D721Med (cell line): ENCODE data around the gene CCDC91.

Experiments used
- DNase-seq: peaks from one replicate; pipeline ENCODE4 v3.0.0; 2011; ENCODE audit warnings: low spot score; ENCODE audit not compliant: insufficient read length
- FAIRE-seq: peaks from 2 replicates; lab custom pipeline; 2011; peaks lifted over from hg19 to GRCh38; lab: Jason Lieb, UNC
- TF ChIP-seq, protein P1 (sequence below): IDR thresholded peaks from 2 replicates; pipeline ENCODE4 v1.5.1; 2012; ENCODE audit warnings: mild to moderate bottlenecking, control low read depth; ENCODE audit not compliant: insufficient read depth; ENCODE audit errors: missing control alignments

CCDC91 gene, protein sequence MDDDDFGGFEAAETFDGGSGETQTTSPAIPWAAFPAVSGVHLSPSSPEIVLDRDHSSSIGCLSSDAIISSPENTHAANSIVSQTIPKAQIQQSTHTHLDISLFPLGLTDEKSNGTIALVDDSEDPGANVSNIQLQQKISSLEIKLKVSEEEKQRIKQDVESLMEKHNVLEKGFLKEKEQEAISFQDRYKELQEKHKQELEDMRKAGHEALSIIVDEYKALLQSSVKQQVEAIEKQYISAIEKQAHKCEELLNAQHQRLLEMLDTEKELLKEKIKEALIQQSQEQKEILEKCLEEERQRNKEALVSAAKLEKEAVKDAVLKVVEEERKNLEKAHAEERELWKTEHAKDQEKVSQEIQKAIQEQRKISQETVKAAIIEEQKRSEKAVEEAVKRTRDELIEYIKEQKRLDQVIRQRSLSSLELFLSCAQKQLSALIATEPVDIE

GRCh38 chr12:28190321-28191050 is at the start of gene CCDC91:
CCDC91 (plus strand) TSS chr12:28190456; CDS start chr12:28257216, 66,760 bp downstream.
- DNase-seq: peak; percentile 45
- TF ChIP-seq, protein P1, sequence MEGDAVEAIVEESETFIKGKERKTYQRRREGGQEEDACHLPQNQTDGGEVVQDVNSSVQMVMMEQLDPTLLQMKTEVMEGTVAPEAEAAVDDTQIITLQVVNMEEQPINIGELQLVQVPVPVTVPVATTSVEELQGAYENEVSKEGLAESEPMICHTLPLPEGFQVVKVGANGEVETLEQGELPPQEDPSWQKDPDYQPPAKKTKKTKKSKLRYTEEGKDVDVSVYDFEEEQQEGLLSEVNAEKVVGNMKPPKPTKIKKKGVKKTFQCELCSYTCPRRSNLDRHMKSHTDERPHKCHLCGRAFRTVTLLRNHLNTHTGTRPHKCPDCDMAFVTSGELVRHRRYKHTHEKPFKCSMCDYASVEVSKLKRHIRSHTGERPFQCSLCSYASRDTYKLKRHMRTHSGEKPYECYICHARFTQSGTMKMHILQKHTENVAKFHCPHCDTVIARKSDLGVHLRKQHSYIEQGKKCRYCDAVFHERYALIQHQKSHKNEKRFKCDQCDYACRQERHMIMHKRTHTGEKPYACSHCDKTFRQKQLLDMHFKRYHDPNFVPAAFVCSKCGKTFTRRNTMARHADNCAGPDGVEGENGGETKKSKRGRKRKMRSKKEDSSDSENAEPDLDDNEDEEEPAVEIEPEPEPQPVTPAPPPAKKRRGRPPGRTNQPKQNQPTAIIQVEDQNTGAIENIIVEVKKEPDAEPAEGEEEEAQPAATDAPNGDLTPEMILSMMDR: no peak
- no peak for FAIRE-seq

DNA sequence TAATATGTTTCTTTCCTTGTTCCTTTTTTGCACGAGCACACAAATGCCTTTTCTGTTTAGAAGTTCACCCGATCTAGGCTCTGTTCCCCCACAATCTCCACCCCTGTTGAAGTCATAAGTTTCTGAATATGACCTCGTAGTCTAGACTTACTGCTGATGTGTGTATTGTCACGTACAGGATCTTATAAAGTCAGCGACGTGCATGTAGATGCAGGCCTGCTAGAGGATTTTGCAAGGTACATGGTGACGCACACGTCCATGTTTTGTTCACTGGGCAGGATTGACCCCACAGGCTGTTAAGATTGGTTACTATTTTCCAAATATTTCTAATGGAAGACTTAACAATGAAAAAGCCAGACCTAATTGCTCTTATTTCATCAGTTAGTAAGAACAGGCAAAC is 46.2 kb upstream of the CCDC91 start:
- DNase-seq: no peak
- TF ChIP-seq, protein P1: no peak
- FAIRE-seq: no peak

- no peak for DNase-seq
- FAIRE-seq: no peak
- TF ChIP-seq, protein P1: no peak
Measured at GRCh38 chr12:28144532-28144931, 45.7 kb upstream of the CCDC91 start.

GRCh38 chr12:28145216-28145615 is 45.0 kb upstream of the CCDC91 start:
- FAIRE-seq: no peak
- TF ChIP-seq, protein P1: no peak
- no peak for DNase-seq

DNA sequence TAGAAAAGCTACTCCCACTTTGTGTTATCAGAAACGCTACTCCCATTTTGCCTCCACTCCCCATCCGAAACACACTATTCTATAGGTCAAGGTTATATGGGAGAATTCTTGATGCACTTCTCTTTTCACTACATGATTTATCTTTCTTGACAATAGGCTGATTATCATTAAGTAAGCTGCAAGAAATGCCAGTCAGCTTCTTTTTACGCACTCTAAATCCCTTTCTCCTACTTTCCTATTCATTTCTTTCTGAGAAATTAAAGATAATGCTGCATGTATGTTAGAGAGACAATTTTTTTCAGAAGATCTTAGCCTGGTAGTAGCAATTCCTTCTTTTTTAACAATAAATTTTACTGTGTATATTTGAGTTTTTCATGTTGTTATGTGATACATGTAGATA is 41.0 kb upstream of the CCDC91 start:
- FAIRE-seq: no peak
- no peak for DNase-seq
- TF ChIP-seq, protein P1: no peak

GRCh38 chr12:28156362-28156761 is 33.9 kb upstream of the CCDC91 start:
- no peak for FAIRE-seq
- TF ChIP-seq, protein P1: no peak
- DNase-seq: no peak
